CD4-positive, alpha-beta T cell treated with Interleukin-6 for 4 hours (primary cell): ENCODE measurements around the gene PDGFD.

ENCODE experiments used
- DNase-seq: peaks from one replicate; pipeline ENCODE4 v3.0.0-alpha.2; 2020; ENCODE audit warnings: mixed read lengths

PDGFD gene

GRCh38 chr11:103872748-103873147, 291.2 kb downstream of the PDGFD start:
- DNase-seq = no peak

- no peak for DNase-seq
Measured at GRCh38 chr11:103871923-103872551, 291.9 kb downstream of the PDGFD start.

DNA sequence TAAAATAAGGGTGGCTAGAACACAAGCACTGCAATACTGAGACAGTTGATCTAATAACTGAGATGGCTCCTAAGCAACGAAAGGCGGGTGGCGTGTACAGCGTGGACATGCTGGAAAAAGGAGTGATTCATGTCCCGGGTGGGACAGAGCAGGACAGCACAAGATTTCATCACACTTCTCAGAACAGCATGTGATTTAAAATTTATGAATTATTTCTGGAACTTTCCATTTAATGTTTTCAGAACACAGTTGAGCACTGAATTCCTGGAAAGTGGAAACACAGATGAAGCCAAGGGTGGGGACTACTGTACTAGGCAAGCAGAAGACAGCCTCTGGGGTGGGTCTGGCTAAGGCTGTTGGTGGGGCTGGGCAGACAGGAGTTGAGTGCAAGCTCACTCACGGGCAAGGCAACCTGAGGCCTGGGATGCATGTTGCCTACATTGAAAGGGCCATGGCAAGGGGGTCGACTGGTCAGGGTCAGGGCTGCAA, 293.1 kb downstream of the PDGFD start:
- DNase-seq = peak; percentile 1

DNA sequence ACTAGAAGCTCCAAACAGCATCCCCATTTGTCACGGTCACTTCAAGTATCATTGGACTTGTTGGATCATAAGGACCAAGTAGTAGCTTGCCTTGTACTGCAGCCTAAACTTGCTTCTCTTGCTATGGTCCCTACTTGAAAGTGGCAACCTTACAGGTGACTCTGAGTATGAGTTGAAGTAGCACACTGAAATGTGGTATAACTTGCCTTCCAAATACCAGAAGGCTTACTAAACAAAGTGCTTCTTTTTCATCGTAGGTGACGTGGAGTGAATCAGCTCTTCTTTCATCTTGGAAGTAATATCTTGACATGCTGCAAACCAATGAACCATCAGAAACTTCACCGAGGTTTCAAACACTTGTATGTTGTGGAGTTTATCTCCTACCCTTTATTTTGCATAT, 296.5 kb downstream of the PDGFD start:
- DNase-seq = no peak

DNA sequence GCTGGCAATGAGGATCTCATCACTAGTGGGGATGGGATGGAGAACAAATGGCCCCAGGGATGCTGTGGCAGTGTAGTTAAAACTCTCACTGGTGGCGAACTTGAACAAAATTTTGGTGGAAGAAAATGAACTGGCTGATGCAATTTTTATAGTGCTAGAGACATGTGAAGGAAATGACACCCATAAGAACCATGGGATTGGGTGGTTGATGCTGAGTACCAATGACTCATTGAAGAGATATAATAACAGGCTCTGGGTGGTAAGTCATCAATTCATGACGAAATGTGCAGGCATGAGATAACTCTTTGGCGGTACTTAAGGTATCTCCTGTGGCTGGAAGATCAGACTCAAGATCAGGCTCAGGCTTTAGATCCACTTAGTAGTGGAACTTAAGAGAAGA, 300.4 kb downstream of the PDGFD start:
- DNase-seq = no peak

DNA sequence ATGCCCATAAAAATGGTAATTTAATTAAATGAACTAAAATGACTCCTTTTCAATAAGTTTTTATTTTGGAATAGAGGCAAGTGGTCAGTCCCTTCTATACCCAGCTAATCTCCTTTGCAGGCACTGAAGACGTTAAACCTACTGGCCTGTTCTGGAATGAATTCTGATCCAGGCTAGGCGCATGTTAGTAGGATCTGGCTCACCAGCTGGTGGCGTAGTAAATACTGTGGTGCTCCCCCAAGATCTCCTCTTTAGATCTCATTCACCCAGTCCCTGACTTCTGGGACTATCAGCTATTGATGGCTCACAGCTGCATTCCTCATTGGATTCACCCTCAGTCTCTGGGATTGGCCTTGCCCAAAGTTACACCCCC, 301.2 kb downstream of the PDGFD start:
- no peak for DNase-seq

GRCh38 chr11:103862094-103862801, 301.7 kb downstream of the PDGFD start:
- DNase-seq = no peak
